ENCODE measurements around the gene ANK3. TPM values are rescaled to one million over a fixed set of nuclear protein-coding genes. Genes with fewer than 3 reads are reported as not detected.

The ANK3 gene
- total RNA-seq, 1 donor from 2014 or later = 4.0 TPM

DNA sequence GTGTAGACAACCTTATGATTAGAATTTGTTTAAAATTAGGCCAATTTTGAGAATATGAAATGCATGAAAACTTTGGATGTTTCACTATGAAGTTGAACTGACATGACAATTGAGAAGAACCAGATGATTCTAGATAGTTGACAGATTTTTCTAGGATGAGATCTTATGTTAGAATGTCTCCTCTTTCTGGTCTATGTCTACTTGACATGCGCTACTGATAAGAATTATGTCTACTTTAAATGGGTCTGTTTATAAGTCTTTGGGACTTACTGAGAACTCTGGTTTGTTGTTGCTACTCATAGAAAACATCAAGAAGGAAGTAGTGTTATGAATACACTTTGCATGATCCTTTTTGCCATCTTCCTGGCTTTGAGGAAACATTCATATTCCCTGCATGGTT, 255.1 kb downstream of the ANK3 start:
- intact Hi-C loops (cut with micrococcal nuclease) = no loop called here
- CTCF ChIA-PET = interaction anchor here (1.9 kb wide), 1 partner anchor 20 kb away, joined by 4 read pairs; no protein-coding TSS in a partner anchor
- POLR2A ChIA-PET = no interaction called here
- ATAC-seq (ENCODE audit: low read depth) (no peak), DNase-seq (no peak)
- Mint-ChIP-seq H3K4me1 (peaks cover 18% of the 10 kb centered on the region), H3K27ac (no peak overlapping the region), H3K4me3 (no peak overlapping the region), H3K9me3 (no peaks in the 10 kb centered on the region), H3K27me3 (no peaks in the 10 kb centered on the region), H3K36me3 (ENCODE audit: low read depth) (no peaks in the 10 kb centered on the region)
- TF ChIP-seq, protein P1, sequence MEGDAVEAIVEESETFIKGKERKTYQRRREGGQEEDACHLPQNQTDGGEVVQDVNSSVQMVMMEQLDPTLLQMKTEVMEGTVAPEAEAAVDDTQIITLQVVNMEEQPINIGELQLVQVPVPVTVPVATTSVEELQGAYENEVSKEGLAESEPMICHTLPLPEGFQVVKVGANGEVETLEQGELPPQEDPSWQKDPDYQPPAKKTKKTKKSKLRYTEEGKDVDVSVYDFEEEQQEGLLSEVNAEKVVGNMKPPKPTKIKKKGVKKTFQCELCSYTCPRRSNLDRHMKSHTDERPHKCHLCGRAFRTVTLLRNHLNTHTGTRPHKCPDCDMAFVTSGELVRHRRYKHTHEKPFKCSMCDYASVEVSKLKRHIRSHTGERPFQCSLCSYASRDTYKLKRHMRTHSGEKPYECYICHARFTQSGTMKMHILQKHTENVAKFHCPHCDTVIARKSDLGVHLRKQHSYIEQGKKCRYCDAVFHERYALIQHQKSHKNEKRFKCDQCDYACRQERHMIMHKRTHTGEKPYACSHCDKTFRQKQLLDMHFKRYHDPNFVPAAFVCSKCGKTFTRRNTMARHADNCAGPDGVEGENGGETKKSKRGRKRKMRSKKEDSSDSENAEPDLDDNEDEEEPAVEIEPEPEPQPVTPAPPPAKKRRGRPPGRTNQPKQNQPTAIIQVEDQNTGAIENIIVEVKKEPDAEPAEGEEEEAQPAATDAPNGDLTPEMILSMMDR (IDR thresholded peaks at IDR 0.05) = no peak

DNA sequence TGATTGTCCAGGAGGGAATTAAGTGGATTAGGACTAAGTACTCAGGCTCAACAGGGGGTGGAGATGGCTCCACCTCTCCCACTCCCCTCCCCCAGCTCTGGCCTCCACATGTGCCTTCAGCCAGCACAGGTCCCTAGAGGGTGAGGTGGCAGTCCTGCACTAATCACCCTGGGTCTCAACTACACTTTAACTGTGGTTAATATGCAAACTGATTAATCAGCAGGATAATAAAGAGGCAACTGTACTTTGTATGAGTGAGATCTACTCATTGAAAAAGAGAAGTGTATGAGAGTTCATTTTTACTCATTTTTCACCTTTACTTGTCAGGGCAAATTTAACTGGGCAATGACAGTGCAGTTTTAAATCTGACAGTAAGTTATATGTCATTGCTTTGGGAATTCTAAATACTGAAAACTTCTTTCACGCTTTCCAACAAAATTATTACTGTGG, 259.5 kb downstream of the ANK3 start:
- H3K4me3 Mint-ChIP-seq = no peak overlapping the region
- H3K36me3 Mint-ChIP-seq (ENCODE audit: low read depth) = no peaks in the 10 kb centered on the region
- H3K4me1 Mint-ChIP-seq = peaks cover 4% of the 10 kb centered on the region
- POLR2A ChIA-PET = no interaction called here
- intact Hi-C loops (cut with micrococcal nuclease) = no loop called here
- no peaks in the 10 kb centered on the region for H3K9me3 Mint-ChIP-seq
- ATAC-seq (ENCODE audit: low read depth) (peak; percentile 25), DNase-seq (no peak)
- no peak overlapping the region for H3K27ac Mint-ChIP-seq
- CTCF ChIA-PET = no interaction called here
- TF ChIP-seq, protein P1 (IDR thresholded peaks at IDR 0.05) = no peak
- H3K27me3 Mint-ChIP-seq = no peaks in the 10 kb centered on the region

DNA sequence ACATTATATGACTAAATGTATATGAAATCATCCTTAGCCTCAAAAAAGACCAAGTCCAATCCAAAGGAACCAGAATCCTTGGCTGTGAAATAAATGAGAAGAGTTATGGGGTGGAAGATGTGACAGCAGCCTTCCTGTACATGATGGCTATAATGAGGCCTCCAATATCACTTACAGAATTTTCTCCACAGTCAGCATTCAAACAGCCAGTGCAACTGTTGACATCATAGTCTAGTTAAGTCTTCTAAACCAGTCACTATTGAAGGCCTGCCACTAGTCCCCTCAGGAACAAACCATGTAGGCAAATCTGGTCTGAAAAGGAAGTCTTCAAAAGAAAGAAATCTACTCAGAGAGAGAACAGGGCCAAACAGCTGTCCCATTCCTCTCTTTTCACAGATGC, 263.8 kb downstream of the ANK3 start:
- CTCF ChIA-PET = no interaction called here
- DNase-seq (no peak), ATAC-seq (ENCODE audit: low read depth) (no peak)
- no peaks in the 10 kb centered on the region for H3K36me3 Mint-ChIP-seq (ENCODE audit: low read depth)
- no peak overlapping the region for H3K27ac Mint-ChIP-seq
- intact Hi-C loops (cut with micrococcal nuclease) = no loop called here
- no peaks in the 10 kb centered on the region for H3K4me1 Mint-ChIP-seq
- TF ChIP-seq, protein P1 (IDR thresholded peaks at IDR 0.05) = no peak
- POLR2A ChIA-PET = no interaction called here
- H3K9me3 Mint-ChIP-seq = no peaks in the 10 kb centered on the region
- no peak overlapping the region for H3K4me3 Mint-ChIP-seq
- H3K27me3 Mint-ChIP-seq = no peaks in the 10 kb centered on the region

DNA sequence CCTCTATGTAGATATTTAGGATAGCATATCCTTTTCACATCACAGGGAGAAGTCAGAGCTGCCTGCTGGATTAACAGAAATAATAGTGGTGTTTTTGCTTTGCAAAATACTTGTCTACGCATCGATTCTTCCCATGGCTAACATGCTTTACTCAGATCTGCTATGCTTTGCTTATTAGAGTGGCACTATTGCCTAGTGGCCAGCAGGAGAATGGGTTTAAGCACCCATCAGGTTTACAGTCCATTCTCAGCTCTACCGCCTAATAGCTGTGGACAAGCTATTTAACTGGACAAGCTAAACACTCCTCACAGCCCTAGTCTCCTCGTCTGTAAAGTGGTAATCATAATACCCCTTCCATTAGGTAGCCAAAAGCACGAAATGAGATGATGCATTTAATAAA, 265.1 kb downstream of the ANK3 start:
- Mint-ChIP-seq H3K36me3 (ENCODE audit: low read depth) (no peaks in the 10 kb centered on the region), H3K4me3 (no peak overlapping the region), H3K9me3 (no peaks in the 10 kb centered on the region), H3K27me3 (no peaks in the 10 kb centered on the region), H3K4me1 (no peaks in the 10 kb centered on the region), H3K27ac (no peak overlapping the region)
- TF ChIP-seq, protein P1 (IDR thresholded peaks at IDR 0.05) = no peak
- intact Hi-C loops (cut with micrococcal nuclease) = no loop called here
- ATAC-seq (ENCODE audit: low read depth) (no peak), DNase-seq (no peak)
- ChIA-PET POLR2A (no interaction called here), CTCF (no interaction called here)

DNA sequence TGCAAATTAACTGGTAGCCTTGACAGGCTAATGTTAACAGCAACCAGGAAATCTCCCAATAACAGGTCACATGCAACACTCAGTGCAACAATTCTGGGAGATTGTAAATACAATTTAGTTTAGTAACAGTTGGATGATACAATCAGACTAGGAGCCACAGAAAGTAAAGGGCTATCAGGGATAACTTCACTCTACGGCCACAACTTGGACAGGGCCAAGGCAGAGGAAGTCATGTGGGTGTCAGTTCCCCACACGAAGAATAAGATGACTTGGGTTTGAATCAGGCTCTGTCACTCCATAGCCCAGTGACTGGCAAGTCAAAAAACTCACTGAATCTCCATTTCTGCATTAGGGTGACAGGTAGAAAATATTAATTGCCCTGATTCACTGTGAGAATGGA, 266.0 kb downstream of the ANK3 start:
- TF ChIP-seq, protein P1 (IDR thresholded peaks at IDR 0.05) = no peak
- H3K36me3 Mint-ChIP-seq (ENCODE audit: low read depth) = no peaks in the 10 kb centered on the region
- no peaks in the 10 kb centered on the region for H3K27me3 Mint-ChIP-seq
- ATAC-seq (ENCODE audit: low read depth) (no peak), DNase-seq (no peak)
- no peak overlapping the region for H3K4me3 Mint-ChIP-seq
- ChIA-PET CTCF (no interaction called here), POLR2A (no interaction called here)
- H3K9me3 Mint-ChIP-seq = no peaks in the 10 kb centered on the region
- H3K27ac Mint-ChIP-seq = no peak overlapping the region
- intact Hi-C loops (cut with micrococcal nuclease) = no loop called here
- H3K4me1 Mint-ChIP-seq = no peaks in the 10 kb centered on the region

All from activated B cell treated with CpG ODN at 0.5 μM for 24 hours (primary cell).